NCI-H2196 treated with DMSO at 0.1 percent for 48 hours (cell line): ENCODE results near the gene ID1.

Source experiments
- DNase-seq: peaks from one replicate; lab custom pipeline; 2025; ENCODE audit not compliant: unreplicated experiment; lab: John Stamatoyannopoulos, UW

Gene ID1

GRCh38 chr20:31605031-31605901 lies at the start of gene ID1:
ID1 (plus strand) TSS chr20:31605289; CDS start chr20:31605388, 99 bp downstream.
- DNase-seq = peak; percentile 95

- DNase-seq = no peak
Measured at GRCh38 chr20:31559704-31560093, 45.4 kb upstream of the ID1 start.

GRCh38 chr20:31560094-31560745 lies 44.9 kb upstream of the ID1 start:
- peak; percentile 51 for DNase-seq

GRCh38 chr20:31560746-31561598 lies 44.1 kb upstream of the ID1 start:
- no peak for DNase-seq

- no peak for DNase-seq
Measured at GRCh38 chr20:31562241-31562640, 42.8 kb upstream of the ID1 start.

GRCh38 chr20:31564284-31564683 lies 40.8 kb upstream of the ID1 start:
- no peak for DNase-seq

GRCh38 chr20:31565699-31566318 lies 39.3 kb upstream of the ID1 start:
- DNase-seq = peak; percentile 49

GRCh38 chr20:31566319-31566657 lies 38.8 kb upstream of the ID1 start:
- no peak for DNase-seq

- DNase-seq = peak; percentile 89
Measured at GRCh38 chr20:31566658-31567379, 38.3 kb upstream of the ID1 start.

- DNase-seq = no peak
Measured at GRCh38 chr20:31567380-31567720, 37.7 kb upstream of the ID1 start.

GRCh38 chr20:31568041-31568731 lies 36.9 kb upstream of the ID1 start:
- DNase-seq = no peak

- no peak for DNase-seq
Measured at GRCh38 chr20:31568773-31569162, 36.3 kb upstream of the ID1 start.

GRCh38 chr20:31569163-31570020 lies 35.7 kb upstream of the ID1 start:
- DNase-seq = peak; percentile 33

- no peak for DNase-seq
Measured at GRCh38 chr20:31570021-31570463, 35.0 kb upstream of the ID1 start.

GRCh38 chr20:31570735-31571617 lies 34.1 kb upstream of the ID1 start:
- DNase-seq = no peak

GRCh38 chr20:31572042-31572700 lies 32.9 kb upstream of the ID1 start:
- DNase-seq = no peak
